H1 (cell line): ENCODE data around the gene OLA1. TPM values are rescaled to one million over a fixed set of nuclear protein-coding genes. Genes with fewer than 3 reads are reported as not detected.

Experiments used
- CTCF ChIA-PET: fragments of 300-600 bp; sonication (Branson Sonifier 250); formaldehyde crosslinking; loops from one replicate; lab custom pipeline; 2021; ENCODE audit not compliant: partially characterized antibody; lab: Charles Lee
- POLR2A ChIA-PET: fragments of 300-600 bp; sonication (Branson Sonifier 250); formaldehyde crosslinking; loops from one replicate; lab custom pipeline; 2021; ENCODE audit warnings: inconsistent platforms; ENCODE audit not compliant: partially characterized antibody; lab: Charles Lee
- DNase-seq, 2 experiments: peaks; one replicate each; pipeline versions ENCODE4 v3.0.0 to v3.0.0-alpha.2; 2010 to 2022; ENCODE audit warnings: low spot score in 2 of 2, low read depth in 1 of 2, mixed read lengths in 1 of 2
- FAIRE-seq: peaks from 2 replicates; lab custom pipeline; 2011; peaks lifted over from hg19 to GRCh38; lab: Jason Lieb, UNC
- H2AFZ ChIP-seq: 2 replicates; pipeline ENCODE4 v1.8.1; 2012; ENCODE audit warnings: low read length, inconsistent platforms
- H2AK5ac ChIP-seq: 2 replicates; pipeline ENCODE4 v1.6.1; 2013; ENCODE audit warnings: low read depth, low read length
- H2BK120ac ChIP-seq: replicated peaks from 2 replicates; pipeline ENCODE3; 2013; ENCODE audit warnings: low read depth, low read length, inconsistent platforms
- H2BK12ac ChIP-seq: 2 replicates; pipeline ENCODE4 v1.6.1; 2013; ENCODE audit warnings: low read depth, low read length
- H2BK15ac ChIP-seq: 2 replicates; pipeline ENCODE4 v1.6.1; 2013; ENCODE audit warnings: low read length
- H2BK20ac ChIP-seq: 2 replicates; pipeline ENCODE4 v1.6.1; 2013; ENCODE audit warnings: low read length
- H2BK5ac ChIP-seq: 2 replicates; pipeline ENCODE4 v1.6.1; 2013; ENCODE audit warnings: low read depth, low read length
- H3K14ac ChIP-seq: 2 replicates; pipeline ENCODE4 v1.6.1; 2013; ENCODE audit warnings: inconsistent platforms; ENCODE audit not compliant: insufficient read length
- H3K18ac ChIP-seq: 2 replicates; pipeline ENCODE4 v1.6.1; 2013; ENCODE audit warnings: low read length; ENCODE audit errors: extremely low read depth
- H3K23ac ChIP-seq: 2 replicates; pipeline ENCODE4 v1.6.1; 2013; ENCODE audit warnings: inconsistent platforms; ENCODE audit not compliant: insufficient read length
- H3K23me2 ChIP-seq: 2 replicates; pipeline ENCODE4 v1.6.1; 2013; ENCODE audit warnings: low read depth, low read length
- H3K27ac ChIP-seq: 2 replicates; pipeline ENCODE4 v1.6.1; 2011; ENCODE audit warnings: low read depth, low read length, inconsistent platforms
- H3K27me3 ChIP-seq, 4 experiments: replicated peaks in 1 of 4; 1 replicate in 1 of 4; 2 replicates in 3 of 4; pipeline versions ENCODE4 v1.6.1 to v1.8.1; 2011 to 2013; ENCODE audit warnings: low read length in 3 of 4, mild to moderate bottlenecking in 3 of 4, inconsistent platforms in 2 of 4, mixed read lengths in 2 of 4, moderate library complexity in 1 of 4; ENCODE audit not compliant: control insufficient read depth in 3 of 4, insufficient read depth in 3 of 4; ENCODE audit errors: extremely low read depth in 1 of 4
- H3K36me3 ChIP-seq, 4 experiments: 2 replicates each; pipeline versions ENCODE4 v1.6.1 to v1.8.1; 2011 to 2013; ENCODE audit warnings: mild to moderate bottlenecking in 4 of 4, low read length in 3 of 4, moderate library complexity in 2 of 4, control low read depth in 1 of 4, inconsistent platforms in 1 of 4; ENCODE audit not compliant: insufficient read depth in 4 of 4, control insufficient read depth in 2 of 4
- H3K4ac ChIP-seq: replicated peaks from 2 replicates; pipeline ENCODE3; 2013; ENCODE audit warnings: low read length, low read depth, mixed read lengths, inconsistent platforms; ENCODE audit not compliant: insufficient read length
- H3K4me1 ChIP-seq, 4 experiments: replicated peaks in 1 of 4; 1 replicate in 1 of 4; 2 replicates in 3 of 4; pipeline versions ENCODE4 v1.6.1 to v1.8.1; 2011 to 2013; ENCODE audit warnings: low read length in 3 of 4, inconsistent platforms in 2 of 4, mixed read lengths in 1 of 4; ENCODE audit not compliant: insufficient read depth in 4 of 4, control insufficient read depth in 3 of 4
- H3K4me2 ChIP-seq, 2 experiments: 2 replicates each; pipeline versions ENCODE4 v1.6.1 to v1.8.1; 2011 to 2013; ENCODE audit warnings: low read depth in 2 of 2, low read length in 2 of 2, control low read depth in 1 of 2, inconsistent platforms in 1 of 2, mild to moderate bottlenecking in 1 of 2; ENCODE audit not compliant: insufficient read depth in 1 of 2
- H3K4me3 ChIP-seq, 4 experiments: fragments of 200-600, 300-600 bp in 1 of 4; sonication (generic), shearing (Covaris generic), sonication (Bioruptor Twin) in 1 of 4; 2 replicates each; pipeline versions ENCODE4 v1.5.1 to v1.8.1; 2011 to 2016; ENCODE audit warnings: low read length in 4 of 4, low read depth in 3 of 4, control low read depth in 2 of 4, inconsistent platforms in 2 of 4, mild to moderate bottlenecking in 2 of 4, mixed read lengths in 1 of 4, moderate library complexity in 1 of 4; ENCODE audit not compliant: insufficient read depth in 2 of 4; ENCODE audit errors: extremely low read depth in 1 of 4
- H3K56ac ChIP-seq: replicated peaks from 2 replicates; pipeline ENCODE3; 2013; ENCODE audit warnings: low read depth, mild to moderate bottlenecking, mixed read lengths, low read length, inconsistent platforms; ENCODE audit not compliant: insufficient read length
- H3K79me1 ChIP-seq: 2 replicates; pipeline ENCODE4 v1.6.1; 2013; ENCODE audit warnings: low read depth, low read length, control low read depth
- H3K79me2 ChIP-seq, 2 experiments: 2 replicates each; pipeline versions ENCODE4 v1.6.1 to v1.8.1; 2012 to 2013; ENCODE audit warnings: low read length in 2 of 2, mild to moderate bottlenecking in 2 of 2, inconsistent platforms in 1 of 2; ENCODE audit not compliant: insufficient read depth in 2 of 2, control insufficient read depth in 1 of 2
- H3K9ac ChIP-seq, 4 experiments: replicated peaks in 1 of 4; 1 replicate in 1 of 4; 2 replicates in 3 of 4; pipeline versions ENCODE4 v1.6.1 to v1.8.1; 2011 to 2013; ENCODE audit warnings: low read depth in 3 of 4, low read length in 3 of 4, control low read depth in 2 of 4, mild to moderate bottlenecking in 2 of 4, moderate library complexity in 2 of 4, inconsistent platforms in 1 of 4; ENCODE audit errors: extremely low read depth in 1 of 4
- H3K9me3 ChIP-seq, 2 experiments: 2 replicates each; pipeline versions ENCODE4 v1.6.1 to v1.8.1; 2012 to 2013; ENCODE audit warnings: mild to moderate bottlenecking in 2 of 2, moderate library complexity in 2 of 2, control low read depth in 1 of 2, inconsistent platforms in 1 of 2, low read depth in 1 of 2, low read length in 1 of 2, mixed read lengths in 1 of 2; ENCODE audit not compliant: insufficient read depth in 2 of 2
- H4K20me1 ChIP-seq, 2 experiments: replicated peaks in 1 of 2; 2 replicates each; pipeline versions ENCODE3 to v1.8.1; 2011 to 2013; ENCODE audit warnings: inconsistent platforms in 2 of 2, low read length in 2 of 2, mild to moderate bottlenecking in 1 of 2; ENCODE audit not compliant: insufficient read depth in 2 of 2, control insufficient read depth in 1 of 2
- H4K5ac ChIP-seq: 2 replicates; pipeline ENCODE4 v1.6.1; 2013; ENCODE audit warnings: low read length, low read depth, mixed read lengths, inconsistent platforms; ENCODE audit not compliant: insufficient read length
- H4K8ac ChIP-seq: 2 replicates; pipeline ENCODE4 v1.8.0; 2013; ENCODE audit warnings: mild to moderate bottlenecking, moderate library complexity, low read length, inconsistent platforms; ENCODE audit not compliant: insufficient read depth; ENCODE audit errors: extremely low read depth
- H4K91ac ChIP-seq: replicated peaks from 2 replicates; pipeline ENCODE3; 2013; ENCODE audit warnings: low read length, mixed read lengths, inconsistent platforms; ENCODE audit not compliant: insufficient read length
- EGR1 ChIP-seq: IDR thresholded peaks from 2 replicates; pipeline ENCODE4 v1.6.1; 2011; ENCODE audit warnings: low read depth, low read length, borderline replicate concordance
- EZH2 ChIP-seq: fragments of 200-600 bp; sonication (generic); IDR thresholded peaks from 2 replicates; pipeline ENCODE4 v1.7.1; 2012; ENCODE audit warnings: low read depth, mild to moderate bottlenecking, moderate library complexity, low read length, inconsistent platforms; ENCODE audit not compliant: severe bottlenecking
- KDM4A ChIP-seq: IDR thresholded peaks from one replicate; pipeline ENCODE4 v1.7.1; 2012; ENCODE audit warnings: low read depth, mild to moderate bottlenecking, moderate library complexity, low read length, inconsistent platforms; ENCODE audit not compliant: severe bottlenecking
- POLR2AphosphoS5 ChIP-seq: IDR thresholded peaks from 2 replicates; pipeline ENCODE4 v1.6.1; 2011; ENCODE audit warnings: low read depth, low read length
- SAP30 ChIP-seq: fragments of 300-600 bp; sonication (generic); IDR thresholded peaks from 2 replicates; pipeline ENCODE4 v1.7.1; 2012; ENCODE audit warnings: low read length, moderate library complexity, mild to moderate bottlenecking, inconsistent platforms; ENCODE audit not compliant: insufficient read depth, insufficient replicate concordance
- SIRT6 ChIP-seq: IDR thresholded peaks from one replicate; pipeline ENCODE4 v1.7.1; 2012; ENCODE audit warnings: low read length, inconsistent platforms
- USF2 ChIP-seq: IDR thresholded peaks from 2 replicates; pipeline ENCODE4 v1.6.1; 2011; ENCODE audit warnings: low read length, improper control_type of control experiment
- WGBS, 2 experiments: shearing (Covaris generic) in 1 of 2; methylation state at CpG; one replicate each; pipeline versions ENCODE4 v1.1.6 to v1.1.7; 2013 to 2015; ENCODE audit warnings: low lambda C conversion rate in 2 of 2, mixed read lengths in 2 of 2, inconsistent platforms in 1 of 2, low coverage in 1 of 2, missing lambda C conversion rate in 1 of 2; ENCODE audit not compliant: insufficient replicate concordance in 2 of 2, insufficient coverage in 1 of 2, insufficient read length in 1 of 2; ENCODE audit errors: extremely low coverage in 1 of 2, missing lambda C conversion rate in 1 of 2; 5-methylcytosine and 5-hydroxymethylcytosine counted together
- polyA plus RNA-seq, 7 experiments: library from polyadenylated mRNA; depleted of rRNA in 3 of 7; stranded (reverse) in 5 of 7; unstranded in 2 of 7; fragments of >200 nt in 5 of 7; fragments of 200-250 nt in 2 of 7; gene quantifications; 1 replicate in 5 of 7; 2 replicates in 1 of 7; 4 replicates in 1 of 7; pipeline versions ENCODE4 v1.2.1 to v1.2.3, GENCODE V29; 2011 to 2013; ENCODE audit warnings: missing spikeins in 2 of 7, mixed read lengths in 2 of 7
- total RNA-seq: library from RNA; stranded (reverse); fragmentation: NEBNext Ultra II Directional; extraction: Animal tissue kit (Norgen Biotek cat#: 25700); gene quantifications from 2 replicates; pipeline ENCODE4 v1.2.1, GENCODE V29; 2021

The OLA1 gene
- total and polyA plus RNA-seq, 2 of the 8 experiments (the other 6 are each of a cell fraction or from before 2014, with no cell fraction given): 39.3 to 158 TPM

GRCh38 chr2:174205562-174205961 is 42.8 kb downstream of the OLA1 start:
- Histone ChIP-seq H3K27ac (no peak overlapping the region), H2BK20ac (no peak overlapping the region), H3K79me2 (peaks cover 0 to 44% of the 10 kb centered on the region in 2 experiments; a peak in 2 of 4 replicates), H2BK12ac (no peak overlapping the region), H2BK120ac (no peak overlapping the region), H3K9me3 (no peaks in the 10 kb centered on the region), H3K56ac (no peak overlapping the region), H2BK15ac (no peak overlapping the region), H2BK5ac (no peak overlapping the region), H3K23me2 (no peaks in the 10 kb centered on the region), H3K36me3 (no peaks in the 10 kb centered on the region; a peak in 1 of 8 replicates), H3K18ac (no peak overlapping the region; the same call in 1 of the 2 replicates), H3K4ac (no peak overlapping the region), H3K9ac (no peak overlapping the region), H4K20me1 (peaks cover 0 to 6% of the 10 kb centered on the region in 2 experiments), H4K91ac (no peak overlapping the region), H3K23ac (no peak overlapping the region), H3K4me2 (no peak overlapping the region), H3K4me1 (no peaks in the 10 kb centered on the region), H2AFZ (no peak overlapping the region), H2AK5ac (no peak overlapping the region), H3K79me1 (no peaks in the 10 kb centered on the region), H4K8ac (no peak overlapping the region), H4K5ac (no peak overlapping the region), H3K14ac (no peak overlapping the region), H3K27me3 (no peaks in the 10 kb centered on the region), H3K4me3 (no peak overlapping the region)
- WGBS, 2 experiments: 88% methylated on average over 2 of the region's 2 CpGs; no CpG with 5 or more reads in 1 of the 2 experiments
- POLR2A ChIA-PET: no interaction called here
- FAIRE-seq (no peak), DNase-seq (no peak)
- CTCF ChIA-PET: interaction anchor here (0.6 to 1.8 kb wide), 5 partner anchors 14 to 1420 kb away, joined by 3 to 5 read pairs (median 3); no protein-coding TSS in a partner anchor
- TF ChIP-seq USF2: no peak
- no peak for TF ChIP-seq SAP30
- TF ChIP-seq EGR1: no peak
- no peak for TF ChIP-seq EZH2
- TF ChIP-seq KDM4A: no peak
- TF ChIP-seq POLR2AphosphoS5: no peak
- no peak for TF ChIP-seq SIRT6
